WERI-Rb-1 (cell line): ENCODE data around the gene PI4KB.

Experiments
- DNase-seq: peaks from one replicate; pipeline ENCODE4 v3.0.0-alpha.2; 2020
- H3K27ac ChIP-seq: fragments of 250-450 bp; sonication (Bioruptor Pico); 2 replicates; pipeline ENCODE4 v1.5.1; 2020; ENCODE audit warnings: mild to moderate bottlenecking, moderate library complexity
- H3K27me3 ChIP-seq: fragments of 250-450 bp; sonication (Bioruptor Pico); 2 replicates; pipeline ENCODE4 v1.5.1; 2021; ENCODE audit warnings: mild to moderate bottlenecking, low read depth, moderate library complexity; ENCODE audit not compliant: insufficient read depth, severe bottlenecking
- H3K36me3 ChIP-seq: fragments of 250-450 bp; sonication (Bioruptor Pico); 2 replicates; pipeline ENCODE4 v1.5.1; 2020; ENCODE audit warnings: mild to moderate bottlenecking, moderate library complexity
- H3K4me3 ChIP-seq: 2 replicates; pipeline ENCODE4 v1.5.1; 2011; ENCODE audit warnings: low read depth, mild to moderate bottlenecking, control low read depth, low read length
- H3K9me3 ChIP-seq: fragments of 250-450 bp; sonication (Bioruptor Pico); 2 replicates; pipeline ENCODE4 v1.5.1; 2021; ENCODE audit warnings: mild to moderate bottlenecking, moderate library complexity; ENCODE audit not compliant: severe bottlenecking
- TF ChIP-seq, protein P1 (sequence below): IDR thresholded peaks from 2 replicates; pipeline ENCODE4 v1.5.1; 2011; ENCODE audit warnings: low read depth, mild to moderate bottlenecking, control low read depth, inconsistent platforms, low read length

Gene PI4KB

GRCh38 chr1:151266821-151267220 is 60.4 kb downstream of the PI4KB start:
- Histone ChIP-seq H3K36me3 (peaks cover 97% of the 10 kb centered on the region), H3K9me3 (no peaks in the 10 kb centered on the region), H3K27ac (no peak overlapping the region), H3K27me3 (no peaks in the 10 kb centered on the region), H3K4me3 (no peak overlapping the region)
- TF ChIP-seq, protein P1, sequence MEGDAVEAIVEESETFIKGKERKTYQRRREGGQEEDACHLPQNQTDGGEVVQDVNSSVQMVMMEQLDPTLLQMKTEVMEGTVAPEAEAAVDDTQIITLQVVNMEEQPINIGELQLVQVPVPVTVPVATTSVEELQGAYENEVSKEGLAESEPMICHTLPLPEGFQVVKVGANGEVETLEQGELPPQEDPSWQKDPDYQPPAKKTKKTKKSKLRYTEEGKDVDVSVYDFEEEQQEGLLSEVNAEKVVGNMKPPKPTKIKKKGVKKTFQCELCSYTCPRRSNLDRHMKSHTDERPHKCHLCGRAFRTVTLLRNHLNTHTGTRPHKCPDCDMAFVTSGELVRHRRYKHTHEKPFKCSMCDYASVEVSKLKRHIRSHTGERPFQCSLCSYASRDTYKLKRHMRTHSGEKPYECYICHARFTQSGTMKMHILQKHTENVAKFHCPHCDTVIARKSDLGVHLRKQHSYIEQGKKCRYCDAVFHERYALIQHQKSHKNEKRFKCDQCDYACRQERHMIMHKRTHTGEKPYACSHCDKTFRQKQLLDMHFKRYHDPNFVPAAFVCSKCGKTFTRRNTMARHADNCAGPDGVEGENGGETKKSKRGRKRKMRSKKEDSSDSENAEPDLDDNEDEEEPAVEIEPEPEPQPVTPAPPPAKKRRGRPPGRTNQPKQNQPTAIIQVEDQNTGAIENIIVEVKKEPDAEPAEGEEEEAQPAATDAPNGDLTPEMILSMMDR = no peak
- DNase-seq = no peak

DNA sequence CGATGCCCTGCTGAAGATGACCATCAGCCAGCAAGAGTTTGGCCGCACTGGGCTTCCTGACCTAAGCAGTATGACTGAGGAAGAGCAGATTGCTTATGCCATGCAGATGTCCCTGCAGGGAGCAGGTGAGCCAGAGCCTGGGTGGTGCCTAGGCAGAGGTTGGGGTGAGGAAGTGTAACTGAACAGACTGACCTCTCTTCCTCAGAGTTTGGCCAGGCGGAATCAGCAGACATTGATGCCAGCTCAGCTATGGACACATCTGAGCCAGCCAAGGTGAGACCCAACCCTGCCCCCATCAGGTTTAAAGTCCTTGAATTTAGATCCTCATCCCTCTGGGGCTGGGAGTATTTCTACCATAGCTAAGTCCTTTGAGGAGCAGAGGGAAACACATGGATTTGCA is 60.9 kb downstream of the PI4KB start:
- peaks cover 97% of the 10 kb centered on the region for H3K36me3 ChIP-seq

GRCh38 chr1:151265446-151266236 is 61.6 kb downstream of the PI4KB start:
- no peak for DNase-seq
- TF ChIP-seq, protein P1 = no peak
- no peak overlapping the region for H3K4me3 ChIP-seq
- H3K36me3 ChIP-seq = peaks cover 96% of the 10 kb centered on the region
- no peak overlapping the region for H3K27ac ChIP-seq
- H3K9me3 ChIP-seq = no peaks in the 10 kb centered on the region
- H3K27me3 ChIP-seq = no peaks in the 10 kb centered on the region

More for the DNA sequence above, 60.9 kb downstream of the PI4KB start:
- no peak overlapping the region for H3K27ac ChIP-seq
- H3K9me3 ChIP-seq = no peaks in the 10 kb centered on the region
- TF ChIP-seq, protein P1 = no peak
- no peak overlapping the region for H3K4me3 ChIP-seq
- no peak for DNase-seq
- H3K27me3 ChIP-seq = no peaks in the 10 kb centered on the region

DNA sequence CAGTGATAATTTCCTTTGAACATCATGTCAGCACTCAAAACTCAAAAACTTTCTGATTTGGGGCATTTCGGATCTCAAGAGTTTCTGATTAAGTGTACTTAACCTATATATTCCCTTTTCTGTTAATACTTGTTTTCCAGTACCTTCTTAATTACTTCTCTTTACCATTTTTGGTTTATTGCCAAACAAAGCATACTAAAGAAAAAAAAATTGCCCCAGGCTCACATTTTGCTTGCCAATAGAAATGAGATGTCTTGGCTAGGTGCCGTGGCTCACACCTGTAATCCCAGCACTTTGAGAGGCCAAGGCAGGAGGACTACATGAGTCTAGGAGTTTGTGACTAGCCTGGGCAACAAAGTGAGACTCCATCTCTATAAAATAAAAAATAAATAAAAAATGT is 67.9 kb downstream of the PI4KB start:
- TF ChIP-seq, protein P1 = no peak
- Histone ChIP-seq H3K36me3 (peaks cover 71% of the 10 kb centered on the region), H3K27ac (no peak overlapping the region)

DNA sequence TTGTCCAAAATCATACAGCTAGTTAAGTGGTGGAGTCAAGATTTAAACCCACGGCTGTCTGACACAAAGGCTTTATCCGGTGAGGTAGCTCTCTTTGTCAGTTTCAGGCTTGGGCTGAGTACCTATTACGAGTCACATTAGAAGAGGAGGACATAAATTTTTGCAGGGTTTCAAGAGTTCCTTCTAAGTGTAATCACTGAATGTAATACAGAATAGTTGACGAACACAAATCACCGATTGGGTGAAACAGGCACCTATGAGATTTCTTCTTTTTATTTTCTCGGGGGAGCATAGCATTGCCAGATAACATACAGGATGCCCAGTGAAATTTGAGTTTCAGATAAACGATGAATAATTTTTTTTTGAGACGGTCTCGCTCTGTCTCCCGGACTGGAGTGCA is 71.8 kb downstream of the PI4KB start:
- H3K4me3 ChIP-seq = peak overlapping the region; percentile 82
- DNase-seq = no peak
- TF ChIP-seq, protein P1 = no peak
- peak overlapping the region; percentile 89 for H3K27ac ChIP-seq
- peaks cover 3% of the 10 kb centered on the region for H3K9me3 ChIP-seq
- H3K36me3 ChIP-seq = peaks cover 38% of the 10 kb centered on the region
- no peaks in the 10 kb centered on the region for H3K27me3 ChIP-seq

More for the DNA sequence above, 67.9 kb downstream of the PI4KB start:
- Histone ChIP-seq H3K4me3 (no peak overlapping the region), H3K27me3 (no peaks in the 10 kb centered on the region), H3K9me3 (no peaks in the 10 kb centered on the region)
- DNase-seq = no peak
